ENCODE measurements around the gene CEP112. TPM values are rescaled to one million over a fixed set of nuclear protein-coding genes. Genes with fewer than 3 reads are reported as not detected.

CEP112 gene
- total and polyA plus RNA-seq, 2 of the 4 experiments (the other 2 are of a cell fraction): 2.5 to 5.6 TPM

GRCh38 chr17:66087073-66087472, 104.9 kb downstream of the CEP112 start:
- H2BK5ac ChIP-seq (ENCODE audit: low read depth, low read length, poor library complexity, severe bottlenecking): peak overlapping the region; percentile 63
- no peak overlapping the region for H2AK5ac ChIP-seq (ENCODE audit: low read depth, low read length)
- dilution Hi-C loops (cut with HindIII; ENCODE audit: low sequenced_read_pairs, unreplicated experiment) (no loop called here), intact Hi-C loops (cut with micrococcal nuclease) (no loop called here), in situ Hi-C loops (cut with MboI; ENCODE audit: low sequenced_read_pairs) (no loop called here)
- H3K27me3 ChIP-seq (ENCODE audit: control insufficient read depth, insufficient read depth, low read length): no peaks in the 10 kb centered on the region
- H3K56ac ChIP-seq (ENCODE audit: extremely low read depth, insufficient read depth, low read length): no peak overlapping the region
- no peaks in the 10 kb centered on the region for H3K36me3 ChIP-seq (ENCODE audit: control insufficient read depth, insufficient read depth, low read length)
- BruUV-seq (replicated peaks): no TSS peak
- H2BK120ac ChIP-seq (ENCODE audit: low read depth, low read length): no peak overlapping the region
- H3K79me1 ChIP-seq (ENCODE audit: low read depth in 1 of 2, low read length in 2 of 2): 0 out of 4 replicates have a peak, but pooled peaks cover 0 to 2% of the 10 kb centered on the region in 2 experiments
- ATAC-seq (ENCODE audit: low read depth): peak; percentile 74
- no peak overlapping the region for H3K9ac ChIP-seq (ENCODE audit: low read depth, low read length)
- POLR2A ChIA-PET (ENCODE audit: unreplicated experiment): no interaction called here
- peak; percentile 21 for DNase-seq
- no peak overlapping the region; a peak in 1 of 4 replicates for H4K8ac ChIP-seq (ENCODE audit: low read depth in 2 of 2, low read length in 2 of 2)
- H2BK15ac ChIP-seq (ENCODE audit: low read depth, low read length): no peak overlapping the region
- no peak overlapping the region for H3K27ac ChIP-seq (ENCODE audit: insufficient read depth, low read length)
- H2BK20ac ChIP-seq (ENCODE audit: low read depth, low read length): no peak overlapping the region
- H3K4me3 ChIP-seq (ENCODE audit: insufficient read depth, low read depth, low read length): no peak overlapping the region
- no peak overlapping the region for H4K5ac ChIP-seq (ENCODE audit: low read depth, low read length)
- no peak overlapping the region for H2AK9ac ChIP-seq (replicated peaks; ENCODE audit: low read depth, low read length, poor library complexity)
- H3K4me2 ChIP-seq (ENCODE audit: low read depth, low read length): no peak overlapping the region
- peaks cover 4% of the 10 kb centered on the region for H3K9me3 ChIP-seq (ENCODE audit: control insufficient read depth, insufficient read depth, low read length)
- H4K20me1 ChIP-seq (ENCODE audit: insufficient read depth, low read length): no peaks in the 10 kb centered on the region
- H3K23ac ChIP-seq (ENCODE audit: low read depth, low read length): no peak overlapping the region
- CTCF ChIA-PET: no interaction called here
- H3K14ac ChIP-seq (replicated peaks; ENCODE audit: low read depth, low read length): no peak overlapping the region
- no peak overlapping the region for H3K4ac ChIP-seq (ENCODE audit: low read depth, low read length)
- H3K9me1 ChIP-seq (ENCODE audit: insufficient read depth, low read length): 0 out of 2 replicates have a peak, but pooled peaks cover 5% of the 10 kb centered on the region
- no peak for TF ChIP-seq CTCF (conservative IDR thresholded peaks at IDR 0.05; ENCODE audit: low read depth, low read length)
- no peak for TF ChIP-seq FOS (IDR thresholded peaks at IDR 0.05; ENCODE audit: low read depth, low read length)
- TF ChIP-seq CEBPB (IDR thresholded peaks at IDR 0.05; ENCODE audit: low read depth, low read length): no peak
- TF ChIP-seq MAFK (IDR thresholded peaks at IDR 0.05; ENCODE audit: low read depth, low read length): no peak
- TF ChIP-seq USF2 (IDR thresholded peaks at IDR 0.05; ENCODE audit: low read depth, low read length): no peak
- TF ChIP-seq BHLHE40 (IDR thresholded peaks at IDR 0.05; ENCODE audit: low read depth, low read length): no peak
- no peak for TF ChIP-seq CHD1 (IDR thresholded peaks at IDR 0.05; ENCODE audit: low read depth, low read length)
- TF ChIP-seq SMC3 (IDR thresholded peaks at IDR 0.05; ENCODE audit: low read depth, low read length): no peak
- TF ChIP-seq RFX5 (IDR thresholded peaks at IDR 0.05; ENCODE audit: low read depth, low read length): no peak
- no peak for TF ChIP-seq RAD21 (IDR thresholded peaks at IDR 0.05; ENCODE audit: low read length)
- TF ChIP-seq POLR2A (IDR thresholded peaks at IDR 0.05; ENCODE audit: low read depth, low read length): no peak
- no peak for TF ChIP-seq ELK1 (IDR thresholded peaks at IDR 0.05; ENCODE audit: borderline replicate concordance, low read depth, low read length)
- TF ChIP-seq MXI1 (IDR thresholded peaks at IDR 0.05; ENCODE audit: borderline replicate concordance, low read depth, low read length): no peak
- no peak for TF ChIP-seq MAZ (IDR thresholded peaks at IDR 0.05; ENCODE audit: borderline replicate concordance, low read depth, low read length)
- no peak for TF ChIP-seq RCOR1 (IDR thresholded peaks at IDR 0.05; ENCODE audit: insufficient replicate concordance, low read length)
- no peak for TF ChIP-seq NFE2L2 (IDR thresholded peaks at IDR 0.05; ENCODE audit: low read depth, low read length)
- no peaks in the 10 kb centered on the region for H3K4me1 ChIP-seq (ENCODE audit: control insufficient read depth, insufficient read depth, low read length)
- H3K18ac ChIP-seq (ENCODE audit: low read depth, low read length): no peak overlapping the region
- no peak overlapping the region for H4K91ac ChIP-seq (ENCODE audit: insufficient read depth, low read depth, low read length)
- no peak overlapping the region for H2AFZ ChIP-seq (replicated peaks; ENCODE audit: low read length, poor library complexity)

Data from IMR-90 (cell line).